ENCODE measurements around the gene EML6. TPM values are rescaled to one million over a fixed set of nuclear protein-coding genes. Genes with fewer than 3 reads are reported as not detected.
A peak's percentile ranks its signal among the peaks of the same experiment; 100 is the strongest.

The EML6 gene
- total RNA-seq, 2 experiments from 2014 or later = 1.2 to 1.7 TPM

- Mint-ChIP-seq H3K27me3 (peaks cover 2% of the 10 kb centered on the region), H3K4me1 (ENCODE audit: low read depth) (no peaks in the 10 kb centered on the region), H3K27ac (no peak overlapping the region), H3K36me3 (ENCODE audit: low read depth) (no peaks in the 10 kb centered on the region), H3K9me3 (no peaks in the 10 kb centered on the region), H3K4me3 (no peak overlapping the region)
- CTCF ChIA-PET = interaction anchor here (0.8 to 1.5 kb wide), 2 partner anchors 18 to 43 kb away, joined by 3 to 4 read pairs; no protein-coding TSS in a partner anchor
- POLR2A ChIA-PET = no interaction called here
- intact Hi-C loops (cut with micrococcal nuclease) = no loop called here
- no peak for TF ChIP-seq CTCF (IDR thresholded peaks at IDR 0.05)
- ATAC-seq (peak; percentile 49), DNase-seq (no peak)
These were observed 158.3 kb downstream of the EML6 start for GRCh38 chr2:54881759-54882158.

- intact Hi-C loops (cut with micrococcal nuclease) = no loop called here
- CTCF ChIA-PET = no interaction called here
These were observed 162.4 kb downstream of the EML6 start for GRCh38 chr2:54885891-54886290.

GRCh38 chr2:54887850-54888545 is 164.5 kb downstream of the EML6 start:
- ChIA-PET CTCF (interaction anchor here (1.1 to 1.6 kb wide), 2 partner anchors 11 to 280 kb away, joined by 3 to 4 read pairs; no protein-coding TSS in a partner anchor), POLR2A (no interaction called here)
- H3K4me1 Mint-ChIP-seq (ENCODE audit: low read depth) = no peaks in the 10 kb centered on the region
- ATAC-seq (no peak), DNase-seq (no peak)
- H3K27me3 Mint-ChIP-seq = peaks cover 2% of the 10 kb centered on the region
- no peak overlapping the region for H3K27ac Mint-ChIP-seq
- H3K9me3 Mint-ChIP-seq = no peaks in the 10 kb centered on the region
- TF ChIP-seq CTCF (IDR thresholded peaks at IDR 0.05) = no peak
- intact Hi-C loops (cut with micrococcal nuclease) = no loop called here
- H3K36me3 Mint-ChIP-seq (ENCODE audit: low read depth) = no peaks in the 10 kb centered on the region
- no peak overlapping the region for H3K4me3 Mint-ChIP-seq

More at GRCh38 chr2:54885891-54886290, 162.4 kb downstream of the EML6 start:
- POLR2A ChIA-PET = no interaction called here
- Mint-ChIP-seq H3K27ac (no peak overlapping the region), H3K4me3 (no peak overlapping the region), H3K9me3 (no peaks in the 10 kb centered on the region), H3K27me3 (peaks cover 4% of the 10 kb centered on the region), H3K4me1 (ENCODE audit: low read depth) (no peaks in the 10 kb centered on the region), H3K36me3 (ENCODE audit: low read depth) (no peaks in the 10 kb centered on the region)
- no peak for ATAC-seq
- DNase-seq = no peak
- TF ChIP-seq CTCF (IDR thresholded peaks at IDR 0.05) = no peak

- ChIA-PET POLR2A (no interaction called here), CTCF (interaction anchor here (1.1 to 1.6 kb wide), 2 partner anchors 10 to 279 kb away, joined by 3 to 4 read pairs; no protein-coding TSS in a partner anchor)
- no peaks in the 10 kb centered on the region for H3K36me3 Mint-ChIP-seq (ENCODE audit: low read depth)
- no peak overlapping the region for H3K27ac Mint-ChIP-seq
- intact Hi-C loops (cut with micrococcal nuclease) = no loop called here
- no peak overlapping the region for H3K4me3 Mint-ChIP-seq
- no peak for TF ChIP-seq CTCF (IDR thresholded peaks at IDR 0.05)
- H3K9me3 Mint-ChIP-seq = no peaks in the 10 kb centered on the region
- H3K4me1 Mint-ChIP-seq (ENCODE audit: low read depth) = no peaks in the 10 kb centered on the region
- ATAC-seq = no peak
- DNase-seq = no peak
- H3K27me3 Mint-ChIP-seq = peaks cover 2% of the 10 kb centered on the region
These were observed 165.6 kb downstream of the EML6 start for GRCh38 chr2:54889053-54889452.

GRCh38 chr2:54891909-54892308 is 168.4 kb downstream of the EML6 start:
- ChIA-PET CTCF (no interaction called here), POLR2A (no interaction called here)
- H3K4me3 Mint-ChIP-seq = no peak overlapping the region
- no peaks in the 10 kb centered on the region for H3K4me1 Mint-ChIP-seq (ENCODE audit: low read depth)
- DNase-seq (no peak), ATAC-seq (no peak)
- no peak for TF ChIP-seq CTCF (IDR thresholded peaks at IDR 0.05)
- intact Hi-C loops (cut with micrococcal nuclease) = no loop called here
- peaks cover 2% of the 10 kb centered on the region for H3K27me3 Mint-ChIP-seq
- peaks cover 1% of the 10 kb centered on the region for H3K9me3 Mint-ChIP-seq
- no peaks in the 10 kb centered on the region for H3K36me3 Mint-ChIP-seq (ENCODE audit: low read depth)
- no peak overlapping the region for H3K27ac Mint-ChIP-seq

Measured in activated CD8-positive, alpha-beta T cell treated with anti-CD3 and anti-CD28 coated beads for 36 hours (primary cell).